GM21423 (cell line): ENCODE results near the gene TANGO6.
"Not testable (repeated sequence)": the region's sequence is repeated elsewhere in the genome, so short reads cannot be mapped to it uniquely, and the experiment has no call there.

Experiments
- ATAC-seq: cut with Tn5 transposase; IDR thresholded peaks from one replicate; pipeline ENCODE4 v1.9.1; 2021; ENCODE audit warnings: mild to moderate bottlenecking, moderate library complexity; ENCODE audit not compliant: unreplicated experiment

TANGO6 gene

GRCh38 chr16:68843482-68844210 is at the start of gene TANGO6:
TSS of gene TANGO6 (plus strand) at chr16:68843531. CDS start at chr16:68843618, 87 bp downstream.
- peak; percentile 86 for ATAC-seq

- no peak for ATAC-seq
Measured at GRCh38 chr16:68798398-68798797, 44.9 kb upstream of the TANGO6 start.

- ATAC-seq: no peak
Measured at GRCh38 chr16:68800257-68800875, 43.0 kb upstream of the TANGO6 start.

- ATAC-seq: no peak
Measured at GRCh38 chr16:68802190-68802589, 41.1 kb upstream of the TANGO6 start.

- ATAC-seq: no peak
Measured at GRCh38 chr16:68806422-68806821, 36.9 kb upstream of the TANGO6 start.

GRCh38 chr16:68806981-68807380 is 36.4 kb upstream of the TANGO6 start:
- no peak for ATAC-seq

- ATAC-seq: no peak
Measured at GRCh38 chr16:68814516-68814915, 28.8 kb upstream of the TANGO6 start.

- ATAC-seq: no peak
Measured at GRCh38 chr16:68823401-68824135, 19.8 kb upstream of the TANGO6 start.

GRCh38 chr16:68825427-68825826 is 17.9 kb upstream of the TANGO6 start:
- ATAC-seq: no peak

- no peak for ATAC-seq
Measured at GRCh38 chr16:68826652-68827051, 16.7 kb upstream of the TANGO6 start.

- no peak for ATAC-seq
Measured at GRCh38 chr16:68833251-68833650, 10.1 kb upstream of the TANGO6 start.

- no peak for ATAC-seq
Measured at GRCh38 chr16:68834550-68834949, 8.8 kb upstream of the TANGO6 start.

- no peak for ATAC-seq
Measured at GRCh38 chr16:68835970-68836369, 7.4 kb upstream of the TANGO6 start.

- ATAC-seq: no peak
Measured at GRCh38 chr16:68839831-68840230, 3.5 kb upstream of the TANGO6 start.

GRCh38 chr16:68842964-68843481 is 308 bp upstream of the TANGO6 start:
- ATAC-seq: not testable (repeated sequence)

GRCh38 chr16:68844211-68844564 is 857 bp downstream of the TANGO6 start:
- ATAC-seq: no peak

- ATAC-seq: no peak
Measured at GRCh38 chr16:68848786-68849185, 5.5 kb downstream of the TANGO6 start.

GRCh38 chr16:68850481-68850880 is 7.2 kb downstream of the TANGO6 start:
- ATAC-seq: no peak

- ATAC-seq: no peak
Measured at GRCh38 chr16:68851601-68852000, 8.3 kb downstream of the TANGO6 start.

- ATAC-seq: no peak
Measured at GRCh38 chr16:68857479-68857878, 14.1 kb downstream of the TANGO6 start.

- ATAC-seq: no peak
Measured at GRCh38 chr16:68859828-68860227, 16.5 kb downstream of the TANGO6 start.
